ENCODE measurements around the gene RSPRY1.

Gene RSPRY1

DNA sequence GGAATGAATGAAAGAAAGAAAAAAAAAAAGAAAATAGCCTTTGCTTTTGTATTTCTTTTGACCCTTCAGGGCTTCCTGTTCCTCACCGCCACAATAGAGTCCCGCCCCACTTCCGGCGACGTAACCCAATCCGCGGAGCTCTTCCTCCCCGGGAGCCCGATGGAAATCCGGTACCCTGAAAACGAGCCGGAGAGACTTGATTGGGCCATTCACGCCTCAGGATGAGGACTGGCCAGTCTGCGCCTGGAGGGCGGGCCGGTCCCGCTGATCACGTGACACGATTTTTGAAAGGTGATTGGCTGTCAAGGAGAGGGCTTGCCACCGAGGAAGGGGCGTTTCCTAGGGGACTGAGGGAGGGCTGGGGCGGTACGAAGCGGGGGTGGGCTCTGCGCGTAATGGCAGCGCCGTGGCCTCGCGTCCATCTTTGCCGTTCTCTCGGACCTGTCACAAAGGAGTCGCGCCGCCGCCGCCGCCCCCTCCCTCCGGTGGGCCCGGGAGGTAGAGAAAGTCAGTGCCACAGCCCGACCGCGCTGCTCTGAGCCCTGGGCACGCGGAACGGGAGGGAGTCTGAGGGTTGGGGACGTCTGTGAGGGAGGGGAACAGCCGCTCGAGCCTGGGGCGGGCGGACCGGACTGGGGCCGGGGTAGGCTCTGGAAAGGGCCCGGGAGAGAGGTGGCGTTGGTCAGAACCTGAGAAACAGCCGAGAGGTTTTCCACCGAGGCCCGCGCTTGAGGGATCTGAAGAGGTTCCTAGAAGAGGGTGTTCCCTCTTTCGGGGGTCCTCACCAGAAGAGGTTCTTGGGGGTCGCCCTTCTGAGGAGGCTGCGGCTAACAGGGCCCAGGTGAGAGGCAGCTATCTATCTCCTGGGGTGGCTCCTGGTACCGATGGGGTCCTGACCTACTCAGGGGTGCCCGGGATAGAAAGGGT, at the start of gene RSPRY1, which contains the start of gene PSME3IP1:
Gene RSPRY1, plus strand, starts transcription at position 385 of the 927 bp plus-strand sequence. CDS start 18,330 bp downstream, outside the sequence.
Gene PSME3IP1, minus strand, starts transcription at position 95 of the 927 bp plus-strand sequence. CDS start 12,185 bp downstream, outside the sequence.
- Histone ChIP-seq H3K9me3 (ENCODE audit: control insufficient read depth, low read depth, low read length) (no peaks in the 10 kb centered on the region), H3K27ac (ENCODE audit: low read length) (peak within 1 kb of the TSS; percentile 72), H3K4me3 (ENCODE audit: low read length) (peak within 1 kb of the TSS; percentile 75), H3K9ac (ENCODE audit: low read length) (peak within 1 kb of the TSS; percentile 89), H3K27me3 (ENCODE audit: control insufficient read depth, insufficient read depth, low read length) (no peaks in the 10 kb centered on the region), H3K36me3 (ENCODE audit: control insufficient read depth, low read depth, low read length) (no peaks in the 10 kb centered on the region), H3K4me1 (ENCODE audit: control insufficient read depth, low read depth, low read length) (peaks cover 14% of the 10 kb centered on the region)

DNA sequence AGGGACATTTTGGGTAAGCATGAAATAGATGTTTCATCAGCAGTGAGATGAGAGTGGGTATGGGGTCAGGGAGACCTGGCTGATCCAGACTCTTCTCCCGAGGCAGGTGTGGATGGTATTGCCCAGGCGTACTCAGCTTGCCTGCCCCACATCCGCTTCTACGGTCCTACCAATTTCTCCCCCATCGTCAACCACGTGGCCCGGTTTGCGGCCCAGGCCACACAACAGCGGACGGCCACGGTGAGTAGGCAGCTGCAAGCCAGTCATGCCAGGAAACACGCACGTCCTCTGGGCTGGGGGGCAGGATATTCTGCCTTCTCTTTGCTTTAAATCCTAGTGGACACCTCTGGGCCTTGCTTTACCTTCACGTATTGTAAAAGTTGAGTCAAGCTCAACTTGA, 49.1 kb upstream of the RSPRY1 start:
- Histone ChIP-seq H3K9me3 (ENCODE audit: control insufficient read depth, low read depth, low read length) (no peaks in the 10 kb centered on the region), H3K4me1 (ENCODE audit: control insufficient read depth, low read depth, low read length) (peaks cover 4% of the 10 kb centered on the region), H3K36me3 (ENCODE audit: control insufficient read depth, low read depth, low read length) (no peaks in the 10 kb centered on the region), H3K27ac (ENCODE audit: low read length) (no peak overlapping the region), H3K9ac (ENCODE audit: low read length) (no peak overlapping the region), H3K27me3 (ENCODE audit: control insufficient read depth, insufficient read depth, low read length) (no peaks in the 10 kb centered on the region), H3K4me3 (ENCODE audit: low read length) (no peak overlapping the region)

DNA sequence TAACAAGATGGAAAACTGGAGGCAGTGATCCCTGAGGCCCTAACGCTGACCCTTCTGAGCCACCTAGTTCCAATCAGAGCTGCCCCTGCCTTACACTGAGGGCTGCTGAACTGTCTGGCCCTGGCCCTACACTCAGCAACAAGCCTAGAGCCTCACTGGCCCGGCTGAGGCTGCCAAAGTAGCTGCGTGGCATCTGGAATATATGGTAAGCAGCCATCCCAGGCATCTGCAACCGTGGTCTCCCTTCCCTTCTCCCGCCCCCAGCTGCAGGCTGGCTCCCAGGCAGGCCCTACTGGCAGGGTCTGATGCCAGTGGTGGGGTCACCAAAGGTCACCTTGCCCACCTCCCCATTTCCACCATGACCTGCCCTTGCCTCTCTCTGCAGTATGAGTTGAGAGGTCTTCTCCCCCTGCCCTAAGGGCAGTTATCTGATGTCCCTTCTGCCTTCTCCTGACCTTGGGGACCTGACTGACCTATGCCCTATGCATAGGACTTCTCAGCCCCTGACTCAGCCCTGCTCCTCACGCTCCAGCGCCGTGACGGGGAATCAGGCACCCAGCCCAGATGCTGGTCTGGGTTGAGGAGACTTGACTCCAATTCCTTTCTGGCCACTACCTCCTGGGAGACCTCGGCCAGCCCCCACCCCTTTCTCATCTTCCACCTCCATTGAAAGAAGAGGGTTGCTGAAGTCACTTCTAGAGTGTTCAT, 48.4 kb upstream of the RSPRY1 start:
- Histone ChIP-seq H3K27ac (ENCODE audit: low read length) (no peak overlapping the region), H3K4me1 (ENCODE audit: control insufficient read depth, low read depth, low read length) (peaks cover 4% of the 10 kb centered on the region), H3K4me3 (ENCODE audit: low read length) (no peak overlapping the region), H3K27me3 (ENCODE audit: control insufficient read depth, insufficient read depth, low read length) (no peaks in the 10 kb centered on the region), H3K36me3 (ENCODE audit: control insufficient read depth, low read depth, low read length) (no peaks in the 10 kb centered on the region), H3K9me3 (ENCODE audit: control insufficient read depth, low read depth, low read length) (no peaks in the 10 kb centered on the region), H3K9ac (ENCODE audit: low read length) (no peak overlapping the region)

DNA sequence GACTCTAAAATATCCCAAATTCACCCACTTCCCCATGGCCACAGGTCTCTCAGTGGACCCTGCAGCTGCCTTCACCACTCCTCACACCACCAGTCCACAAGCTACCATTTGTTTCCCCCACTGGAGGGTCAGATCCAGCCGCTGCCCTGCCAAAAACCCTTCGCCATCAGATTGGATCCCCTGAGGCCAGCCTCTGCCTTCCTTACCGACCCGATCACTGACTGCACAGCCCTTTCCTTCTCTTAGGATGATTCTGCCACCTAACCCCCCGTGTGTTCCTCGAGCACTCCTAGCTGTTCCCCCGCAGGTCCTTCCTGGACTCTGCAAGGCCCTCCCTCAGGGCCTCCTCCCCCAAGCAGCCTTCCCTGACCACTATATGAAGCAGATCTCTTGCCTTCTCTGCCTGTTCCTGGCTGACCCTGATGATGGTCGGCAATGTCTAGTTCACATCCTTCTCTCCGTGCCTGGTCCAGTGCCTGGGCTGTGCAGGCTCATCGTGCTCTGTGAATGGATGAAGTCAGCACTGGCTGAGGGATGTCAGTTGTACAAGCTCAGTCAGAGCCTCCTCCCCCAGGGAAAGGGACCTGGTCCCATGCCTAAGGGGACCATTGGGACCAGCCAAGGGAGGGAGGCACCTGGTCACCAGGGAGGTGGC, 47.7 kb upstream of the RSPRY1 start:
- Histone ChIP-seq H3K4me3 (ENCODE audit: low read length) (no peak overlapping the region), H3K27ac (ENCODE audit: low read length) (no peak overlapping the region), H3K9ac (ENCODE audit: low read length) (no peak overlapping the region), H3K9me3 (ENCODE audit: control insufficient read depth, low read depth, low read length) (no peaks in the 10 kb centered on the region), H3K4me1 (ENCODE audit: control insufficient read depth, low read depth, low read length) (peaks cover 4% of the 10 kb centered on the region), H3K27me3 (ENCODE audit: control insufficient read depth, insufficient read depth, low read length) (no peaks in the 10 kb centered on the region), H3K36me3 (ENCODE audit: control insufficient read depth, low read depth, low read length) (no peaks in the 10 kb centered on the region)

DNA sequence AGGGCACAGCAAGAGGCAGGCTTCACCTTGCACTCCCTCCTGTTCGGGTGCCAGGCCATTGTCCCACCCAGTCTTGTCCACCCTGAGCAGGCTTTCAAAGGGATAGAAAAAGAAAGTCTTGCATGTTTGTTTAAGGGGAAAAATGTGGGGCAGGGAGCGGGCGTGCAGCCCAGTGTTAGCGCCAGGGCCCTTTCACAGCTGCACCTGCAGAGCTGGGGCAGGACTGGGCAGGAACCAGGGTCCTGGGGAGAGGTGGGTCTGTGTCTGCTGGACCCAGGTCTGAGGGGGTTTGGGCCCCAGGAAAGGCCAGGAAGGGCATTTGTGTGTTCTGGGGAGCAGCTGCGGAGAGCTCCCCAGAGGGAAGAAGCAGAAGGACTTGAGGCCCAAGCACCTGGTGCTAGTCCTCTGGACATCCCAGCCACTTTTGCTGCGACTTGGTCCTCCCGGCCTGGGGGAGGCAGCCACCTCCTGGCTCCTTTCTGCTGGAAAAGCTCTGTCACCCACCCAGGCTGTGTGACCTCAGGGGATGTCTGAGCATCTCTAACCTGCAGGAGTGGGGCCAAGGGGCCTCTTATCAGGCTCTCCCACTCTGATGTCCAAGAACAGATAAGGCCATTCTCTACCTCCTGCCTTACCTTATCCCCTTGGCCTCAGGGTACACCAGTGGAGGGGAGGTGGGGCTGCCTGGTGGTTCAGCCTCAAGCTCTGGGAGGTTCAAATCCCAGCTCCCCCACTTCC, 45.0 kb upstream of the RSPRY1 start:
- H3K4me3 ChIP-seq (ENCODE audit: low read length) = no peak overlapping the region
- H3K4me1 ChIP-seq (ENCODE audit: control insufficient read depth, low read depth, low read length) = no peaks in the 10 kb centered on the region
- no peaks in the 10 kb centered on the region for H3K36me3 ChIP-seq (ENCODE audit: control insufficient read depth, low read depth, low read length)
- no peaks in the 10 kb centered on the region for H3K27me3 ChIP-seq (ENCODE audit: control insufficient read depth, insufficient read depth, low read length)
- H3K9ac ChIP-seq (ENCODE audit: low read length) = no peak overlapping the region
- no peak overlapping the region for H3K27ac ChIP-seq (ENCODE audit: low read length)
- no peaks in the 10 kb centered on the region for H3K9me3 ChIP-seq (ENCODE audit: control insufficient read depth, low read depth, low read length)

DNA sequence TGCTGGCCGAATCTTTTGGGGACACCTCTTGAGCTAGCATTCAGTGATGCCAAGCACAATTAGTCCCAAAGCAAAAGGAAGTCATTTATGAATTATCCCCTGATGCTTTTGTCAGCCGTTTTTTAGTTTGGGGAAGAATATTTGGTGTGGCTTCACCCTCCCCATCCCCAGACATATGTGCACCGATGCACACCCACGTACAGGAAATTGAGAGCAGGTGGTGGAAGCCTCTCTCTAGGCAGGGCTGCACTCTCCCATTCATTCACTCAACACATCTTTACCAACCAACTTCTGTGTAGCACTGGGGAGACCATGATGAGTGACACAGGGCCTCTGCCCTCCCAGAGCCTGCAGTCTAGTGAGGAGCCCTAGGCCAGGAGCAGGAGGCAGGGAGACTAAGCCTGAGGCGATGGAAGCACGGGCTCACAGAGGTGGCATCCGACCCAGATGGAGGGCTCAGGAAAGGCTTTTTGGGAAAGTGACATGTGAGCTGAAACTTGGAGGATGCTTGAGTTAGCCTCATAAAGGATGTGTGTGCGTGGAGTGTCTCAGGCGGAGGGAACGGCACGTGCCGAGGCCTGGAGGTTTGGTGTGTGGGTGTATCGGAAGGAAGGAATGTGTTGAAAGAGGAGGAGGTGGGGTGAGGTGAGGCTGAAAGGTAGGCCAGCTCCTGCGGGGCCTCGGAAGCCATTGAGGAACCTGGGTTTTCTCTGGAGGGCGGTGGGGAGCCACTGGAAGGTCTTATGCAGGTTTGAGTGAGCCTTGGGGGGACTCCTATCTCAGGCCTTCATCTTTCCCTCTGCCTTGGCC, 44.1 kb upstream of the RSPRY1 start:
- H3K36me3 ChIP-seq (ENCODE audit: control insufficient read depth, low read depth, low read length) = no peaks in the 10 kb centered on the region
- H3K27ac ChIP-seq (ENCODE audit: low read length) = no peak overlapping the region
- H3K4me3 ChIP-seq (ENCODE audit: low read length) = no peak overlapping the region
- peaks cover 3% of the 10 kb centered on the region for H3K4me1 ChIP-seq (ENCODE audit: control insufficient read depth, low read depth, low read length)
- H3K27me3 ChIP-seq (ENCODE audit: control insufficient read depth, insufficient read depth, low read length) = no peaks in the 10 kb centered on the region
- H3K9ac ChIP-seq (ENCODE audit: low read length) = no peak overlapping the region
- no peaks in the 10 kb centered on the region for H3K9me3 ChIP-seq (ENCODE audit: control insufficient read depth, low read depth, low read length)

DNA sequence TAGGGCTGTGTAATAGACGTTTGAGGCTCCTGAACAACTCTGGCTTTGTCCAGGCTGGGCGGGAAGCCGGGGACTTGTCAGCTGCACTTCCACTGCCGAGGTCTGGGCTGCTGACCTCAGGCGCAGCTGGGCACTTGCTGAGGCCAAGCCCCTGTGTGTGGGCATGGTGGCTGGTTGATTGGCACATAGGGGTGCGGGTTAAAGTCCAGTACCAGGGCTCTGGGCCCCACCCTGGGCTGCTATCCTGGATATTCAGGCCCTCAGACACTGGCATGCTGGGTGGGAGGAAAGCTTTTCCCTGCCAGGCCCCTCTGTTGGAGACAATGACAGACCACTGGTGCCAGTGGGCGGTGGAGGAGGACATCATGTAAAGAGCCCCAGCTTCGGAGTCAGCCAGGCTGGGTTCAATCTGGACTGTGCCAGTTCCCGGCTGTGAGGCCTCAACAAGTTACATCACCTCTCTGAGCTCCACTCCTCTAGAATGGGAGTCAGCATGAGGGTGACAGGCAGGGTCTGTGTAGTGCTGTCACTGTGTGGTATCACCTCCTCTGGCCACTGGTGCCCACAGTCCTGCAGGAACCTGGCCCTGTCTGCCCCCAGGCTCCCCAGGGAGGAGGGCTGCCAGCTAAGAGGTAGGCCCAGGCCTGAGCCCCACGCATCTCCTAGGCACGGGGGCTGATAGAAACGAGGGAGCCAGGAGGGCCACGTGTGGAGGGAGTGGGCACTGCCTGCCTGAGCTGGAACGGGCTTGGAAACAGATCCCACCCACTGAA, 42.8 kb upstream of the RSPRY1 start:
- Histone ChIP-seq H3K9me3 (ENCODE audit: control insufficient read depth, low read depth, low read length) (no peaks in the 10 kb centered on the region), H3K27me3 (ENCODE audit: control insufficient read depth, insufficient read depth, low read length) (no peaks in the 10 kb centered on the region), H3K4me1 (ENCODE audit: control insufficient read depth, low read depth, low read length) (peaks cover 16% of the 10 kb centered on the region), H3K27ac (ENCODE audit: low read length) (no peak overlapping the region), H3K9ac (ENCODE audit: low read length) (no peak overlapping the region), H3K4me3 (ENCODE audit: low read length) (no peak overlapping the region), H3K36me3 (ENCODE audit: control insufficient read depth, low read depth, low read length) (no peaks in the 10 kb centered on the region)

DNA sequence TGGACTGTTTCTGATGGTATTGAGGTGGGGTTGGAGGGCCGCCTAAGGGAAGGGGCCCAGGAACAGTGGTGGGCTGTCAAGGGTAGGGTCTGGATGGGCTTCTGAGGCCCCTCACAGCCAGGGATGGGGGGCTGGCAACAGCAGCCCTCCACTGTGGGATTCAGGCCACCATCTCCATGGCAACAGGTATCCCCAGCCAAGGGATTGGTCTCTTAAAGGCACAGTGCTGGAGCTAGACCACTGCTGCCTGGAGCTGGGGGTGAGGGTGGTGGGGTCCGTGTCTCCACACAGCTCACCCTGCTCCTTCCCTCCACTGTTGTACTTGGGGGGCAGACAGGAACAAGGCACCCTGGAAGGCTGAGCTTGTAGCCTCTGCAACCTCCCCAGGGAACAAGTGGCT, 42.1 kb upstream of the RSPRY1 start:
- no peak overlapping the region for H3K4me3 ChIP-seq (ENCODE audit: low read length)
- H3K9ac ChIP-seq (ENCODE audit: low read length) = no peak overlapping the region
- no peaks in the 10 kb centered on the region for H3K36me3 ChIP-seq (ENCODE audit: control insufficient read depth, low read depth, low read length)
- no peak overlapping the region for H3K27ac ChIP-seq (ENCODE audit: low read length)
- H3K9me3 ChIP-seq (ENCODE audit: control insufficient read depth, low read depth, low read length) = no peaks in the 10 kb centered on the region
- H3K27me3 ChIP-seq (ENCODE audit: control insufficient read depth, insufficient read depth, low read length) = no peaks in the 10 kb centered on the region
- peaks cover 16% of the 10 kb centered on the region for H3K4me1 ChIP-seq (ENCODE audit: control insufficient read depth, low read depth, low read length)

DNA sequence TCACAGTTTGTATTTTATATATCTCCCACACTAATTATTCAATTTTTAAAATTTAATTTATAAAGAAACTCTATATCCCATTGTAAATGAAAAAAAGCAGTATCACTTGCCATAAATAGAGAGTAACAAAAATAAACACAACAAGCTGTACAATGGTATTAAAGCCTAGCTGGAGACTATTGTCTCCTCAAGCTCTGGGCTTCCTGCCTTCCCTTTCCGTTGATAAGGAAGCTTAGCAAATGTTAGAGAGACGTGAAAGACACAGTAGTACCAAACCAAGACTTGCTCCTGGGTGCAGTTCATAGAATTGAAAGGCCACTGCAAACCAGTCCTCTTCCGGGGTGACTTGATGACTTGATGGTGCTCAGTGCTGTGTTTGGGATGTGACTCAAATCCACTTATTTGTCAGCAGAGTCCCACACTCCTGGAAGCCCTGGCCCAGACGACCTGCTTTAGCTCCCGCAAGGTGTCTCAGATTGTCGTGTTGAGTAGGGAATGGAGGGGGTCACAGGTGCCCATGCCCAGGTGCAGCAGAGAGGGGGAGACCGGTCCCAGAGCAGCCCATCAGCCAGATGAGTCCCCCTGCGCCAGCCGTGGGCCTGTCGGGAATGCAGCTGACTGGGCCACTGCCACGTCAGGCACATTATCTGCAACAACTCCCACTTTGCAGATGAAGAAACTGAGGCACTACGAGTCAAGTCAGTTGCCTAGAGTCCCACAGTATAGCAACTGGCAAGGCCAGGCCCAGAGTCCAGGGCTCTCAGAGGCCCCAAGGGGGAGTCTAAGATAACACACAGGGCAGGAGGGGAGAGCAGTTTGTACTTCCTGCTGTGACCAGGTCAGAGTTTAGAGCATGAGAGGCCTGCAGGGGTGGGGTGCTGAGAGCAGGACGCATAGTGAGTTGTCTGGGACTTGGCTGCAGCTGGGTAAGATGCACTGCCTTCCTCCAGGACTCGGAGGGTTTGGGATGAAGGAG, 40.8 kb upstream of the RSPRY1 start:
- peaks cover 17% of the 10 kb centered on the region for H3K4me1 ChIP-seq (ENCODE audit: control insufficient read depth, low read depth, low read length)
- H3K9me3 ChIP-seq (ENCODE audit: control insufficient read depth, low read depth, low read length) = no peaks in the 10 kb centered on the region
- no peak overlapping the region for H3K27ac ChIP-seq (ENCODE audit: low read length)
- no peak overlapping the region for H3K9ac ChIP-seq (ENCODE audit: low read length)
- no peaks in the 10 kb centered on the region for H3K27me3 ChIP-seq (ENCODE audit: control insufficient read depth, insufficient read depth, low read length)
- no peaks in the 10 kb centered on the region for H3K36me3 ChIP-seq (ENCODE audit: control insufficient read depth, low read depth, low read length)
- H3K4me3 ChIP-seq (ENCODE audit: low read length) = no peak overlapping the region
